ENCODE data around the gene LASP1. TPM values are rescaled to one million over a fixed set of nuclear protein-coding genes. Genes with fewer than 3 reads are reported as not detected.

LASP1 gene
- total RNA-seq, 1 experiment from 2014 or later, result 137 TPM

DNA sequence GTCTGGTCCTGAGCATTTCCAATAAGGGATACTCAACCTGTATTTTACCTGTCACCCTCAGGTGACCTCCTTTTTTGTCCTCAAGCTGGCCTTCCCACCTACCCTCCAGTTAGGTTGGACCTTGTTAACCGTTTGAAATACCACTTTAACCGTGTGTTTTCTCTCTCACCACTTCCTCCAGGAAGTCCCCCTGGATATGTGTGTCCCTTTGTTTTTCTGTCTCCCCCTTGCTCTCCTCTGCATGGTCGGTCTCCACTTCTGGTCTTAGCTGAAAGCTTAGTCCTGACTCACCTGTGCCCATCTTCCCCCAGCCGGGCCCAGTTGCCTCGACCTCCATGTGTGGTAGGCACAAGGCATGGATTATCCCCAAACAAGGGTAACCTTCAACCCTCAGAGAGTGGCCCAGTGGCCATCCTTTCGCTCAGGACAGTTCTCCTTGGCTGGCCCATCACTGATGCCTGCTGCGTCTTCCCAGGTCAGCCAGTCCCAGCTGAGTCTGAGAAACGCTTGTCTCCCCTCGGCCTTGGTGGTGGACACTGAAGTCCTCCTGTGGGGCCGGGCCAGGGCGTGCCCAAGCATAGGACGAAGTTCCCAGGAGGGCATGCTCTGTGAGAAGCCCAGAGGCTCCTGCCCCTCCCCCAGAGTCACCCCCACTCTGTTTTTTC, 20.0 kb downstream of the LASP1 start:
- no peaks in the 10 kb centered on the region for H3K27me3 ChIP-seq (replicated peaks; ENCODE audit: control insufficient read depth, insufficient read depth, low read length)
- no peaks in the 10 kb centered on the region for H3K9me3 ChIP-seq
- peaks cover 3% of the 10 kb centered on the region for H3K36me3 ChIP-seq (ENCODE audit: control insufficient read depth, insufficient read depth, low read length)
- no peak overlapping the region for H3K4me3 ChIP-seq (ENCODE audit: low read depth, low read length)
- BruUV-seq (replicated peaks), result no TSS peak
- ChIA-PET CTCF (no interaction called here), POLR2A (no interaction called here)
- H3K27me3 Mint-ChIP-seq (ENCODE audit: insufficient read depth, unreplicated experiment), result no peaks in the 10 kb centered on the region
- TF ChIP-seq, protein P1, sequence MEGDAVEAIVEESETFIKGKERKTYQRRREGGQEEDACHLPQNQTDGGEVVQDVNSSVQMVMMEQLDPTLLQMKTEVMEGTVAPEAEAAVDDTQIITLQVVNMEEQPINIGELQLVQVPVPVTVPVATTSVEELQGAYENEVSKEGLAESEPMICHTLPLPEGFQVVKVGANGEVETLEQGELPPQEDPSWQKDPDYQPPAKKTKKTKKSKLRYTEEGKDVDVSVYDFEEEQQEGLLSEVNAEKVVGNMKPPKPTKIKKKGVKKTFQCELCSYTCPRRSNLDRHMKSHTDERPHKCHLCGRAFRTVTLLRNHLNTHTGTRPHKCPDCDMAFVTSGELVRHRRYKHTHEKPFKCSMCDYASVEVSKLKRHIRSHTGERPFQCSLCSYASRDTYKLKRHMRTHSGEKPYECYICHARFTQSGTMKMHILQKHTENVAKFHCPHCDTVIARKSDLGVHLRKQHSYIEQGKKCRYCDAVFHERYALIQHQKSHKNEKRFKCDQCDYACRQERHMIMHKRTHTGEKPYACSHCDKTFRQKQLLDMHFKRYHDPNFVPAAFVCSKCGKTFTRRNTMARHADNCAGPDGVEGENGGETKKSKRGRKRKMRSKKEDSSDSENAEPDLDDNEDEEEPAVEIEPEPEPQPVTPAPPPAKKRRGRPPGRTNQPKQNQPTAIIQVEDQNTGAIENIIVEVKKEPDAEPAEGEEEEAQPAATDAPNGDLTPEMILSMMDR (IDR thresholded peaks at IDR 0.05; ENCODE audit: insufficient read depth in 1 of 2, low read depth in 1 of 2, low read length in 1 of 2, severe bottlenecking in 1 of 2, unreplicated experiment in 1 of 2), result no peak
- no peaks in the 10 kb centered on the region for H3K9me3 Mint-ChIP-seq (ENCODE audit: unreplicated experiment)
- H3K4me1 Mint-ChIP-seq (ENCODE audit: low read depth, unreplicated experiment), result peaks cover 14% of the 10 kb centered on the region
- DNase-seq, result no peak
- intact Hi-C loops (cut with micrococcal nuclease; ENCODE audit: unreplicated experiment), result no loop called here
- peaks cover 77% of the 10 kb centered on the region for H3K36me3 Mint-ChIP-seq (ENCODE audit: insufficient read depth, unreplicated experiment)
- peak overlapping the region; percentile 53 for H3K27ac Mint-ChIP-seq (ENCODE audit: unreplicated experiment)
- no peak overlapping the region for H3K4me3 Mint-ChIP-seq (ENCODE audit: unreplicated experiment)
- peaks cover 15% of the 10 kb centered on the region for H3K4me1 ChIP-seq

DNA sequence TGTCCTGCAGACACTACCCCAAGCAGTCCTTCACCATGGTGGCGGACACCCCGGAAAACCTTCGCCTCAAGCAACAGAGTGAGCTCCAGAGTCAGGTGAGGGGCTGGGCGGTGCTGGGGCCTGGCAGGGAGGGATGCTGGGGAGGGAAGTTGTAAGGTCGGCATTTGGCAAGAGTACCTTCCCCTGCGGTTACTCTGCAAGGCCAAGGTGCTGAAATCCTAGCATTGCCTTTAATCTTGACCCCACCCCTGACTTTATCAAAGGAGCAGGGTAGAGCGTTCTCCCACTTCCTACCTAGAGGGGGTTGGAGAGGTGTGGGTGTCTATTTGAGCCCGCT, 20.5 kb downstream of the LASP1 start:
- peaks cover 3% of the 10 kb centered on the region for H3K36me3 ChIP-seq (ENCODE audit: control insufficient read depth, insufficient read depth, low read length)

DNA sequence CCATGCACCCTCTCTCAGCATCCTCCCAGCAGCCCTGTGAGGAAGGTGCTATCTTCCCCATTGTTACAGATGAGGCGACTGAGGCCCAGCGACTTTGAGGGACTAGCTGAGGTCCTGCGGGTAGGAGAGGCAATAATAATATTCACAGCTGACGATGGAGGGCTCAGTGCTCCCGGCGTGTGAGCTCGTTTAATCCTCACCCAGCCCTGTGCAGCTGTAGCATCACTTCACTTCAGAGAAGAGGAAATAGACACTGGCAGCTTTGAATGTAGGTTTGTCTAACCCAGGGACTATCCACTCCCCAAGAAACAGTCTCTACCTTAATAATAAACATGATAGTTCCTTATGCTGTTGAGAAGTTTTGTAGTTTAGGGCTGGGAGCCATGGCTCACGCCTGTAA, 21.6 kb downstream of the LASP1 start:
- Mint-ChIP-seq H3K27me3 (ENCODE audit: insufficient read depth, unreplicated experiment) (no peaks in the 10 kb centered on the region), H3K4me3 (ENCODE audit: unreplicated experiment) (no peak overlapping the region), H3K9me3 (ENCODE audit: unreplicated experiment) (no peaks in the 10 kb centered on the region), H3K36me3 (ENCODE audit: insufficient read depth, unreplicated experiment) (peaks cover 82% of the 10 kb centered on the region), H3K4me1 (ENCODE audit: low read depth, unreplicated experiment) (no peaks in the 10 kb centered on the region), H3K27ac (ENCODE audit: unreplicated experiment) (no peak overlapping the region)
- DNase-seq, result no peak
- H3K4me1 ChIP-seq, result peaks cover 2% of the 10 kb centered on the region; the same call in 1 of the 2 replicates
- ChIA-PET POLR2A (no interaction called here), CTCF (interaction anchor here (0.5 kb wide), 1 partner anchor 594 kb away, joined by 4 read pairs; no protein-coding TSS in a partner anchor)
- H3K27me3 ChIP-seq (replicated peaks; ENCODE audit: control insufficient read depth, insufficient read depth, low read length), result no peaks in the 10 kb centered on the region
- H3K4me3 ChIP-seq (ENCODE audit: low read depth, low read length), result no peak overlapping the region
- peaks cover 4% of the 10 kb centered on the region for H3K36me3 ChIP-seq (ENCODE audit: control insufficient read depth, insufficient read depth, low read length)
- intact Hi-C loops (cut with micrococcal nuclease; ENCODE audit: unreplicated experiment), result no loop called here
- no peaks in the 10 kb centered on the region for H3K9me3 ChIP-seq
- BruUV-seq (replicated peaks), result no TSS peak
- TF ChIP-seq, protein P1 (IDR thresholded peaks at IDR 0.05; ENCODE audit: insufficient read depth in 1 of 2, low read depth in 1 of 2, low read length in 1 of 2, severe bottlenecking in 1 of 2, unreplicated experiment in 1 of 2), result no peak

More for the DNA sequence above, 20.5 kb downstream of the LASP1 start:
- Histone ChIP-seq H3K4me3 (ENCODE audit: low read depth, low read length) (no peak overlapping the region), H3K4me1 (peaks cover 10% of the 10 kb centered on the region), H3K9me3 (no peaks in the 10 kb centered on the region), H3K27me3 (replicated peaks; ENCODE audit: control insufficient read depth, insufficient read depth, low read length) (no peaks in the 10 kb centered on the region)
- intact Hi-C loops (cut with micrococcal nuclease; ENCODE audit: unreplicated experiment), result no loop called here
- peaks cover 9% of the 10 kb centered on the region for H3K4me1 Mint-ChIP-seq (ENCODE audit: low read depth, unreplicated experiment)
- no peaks in the 10 kb centered on the region for H3K9me3 Mint-ChIP-seq (ENCODE audit: unreplicated experiment)
- no peak overlapping the region for H3K4me3 Mint-ChIP-seq (ENCODE audit: unreplicated experiment)
- TF ChIP-seq, protein P1 (IDR thresholded peaks at IDR 0.05; ENCODE audit: insufficient read depth in 1 of 2, low read depth in 1 of 2, low read length in 1 of 2, severe bottlenecking in 1 of 2, unreplicated experiment in 1 of 2), result no peak
- no peaks in the 10 kb centered on the region for H3K27me3 Mint-ChIP-seq (ENCODE audit: insufficient read depth, unreplicated experiment)
- ChIA-PET CTCF (no interaction called here), POLR2A (no interaction called here)
- peaks cover 77% of the 10 kb centered on the region for H3K36me3 Mint-ChIP-seq (ENCODE audit: insufficient read depth, unreplicated experiment)
- no peak overlapping the region for H3K27ac Mint-ChIP-seq (ENCODE audit: unreplicated experiment)
- BruUV-seq (replicated peaks), result no TSS peak
- DNase-seq, result no peak
